Measurements from ENCODE around the gene SETD3. TPM values are rescaled to one million over a fixed set of nuclear protein-coding genes. Genes with fewer than 3 reads are reported as not detected.

The SETD3 gene
- total and polyA plus RNA-seq, 2 experiments from 2014 or later, result 60.1 to 67.5 TPM

- peaks cover 8% of the 10 kb centered on the region for H3K36me3 ChIP-seq
Observed at GRCh38 chr14:99467336-99468078, 13.2 kb downstream of the SETD3 start.

GRCh38 chr14:99466758-99467157, 13.9 kb downstream of the SETD3 start:
- no peak for DNase-seq (ENCODE audit: low read depth in 1 of 2, low spot score in 1 of 2)
- TF ChIP-seq CTCF (IDR thresholded peaks at IDR 0.05; ENCODE audit: low read depth, low read length), result no peak
- Histone ChIP-seq H3K4me3 (no peak overlapping the region), H3K9me3 (ENCODE audit: low read depth) (no peaks in the 10 kb centered on the region), H3K27ac (peak overlapping the region; percentile 86), H3K4me1 (ENCODE audit: low read depth) (peaks cover 47% of the 10 kb centered on the region), H3K36me3 (peaks cover 14% of the 10 kb centered on the region), H3K27me3 (no peaks in the 10 kb centered on the region)

More at GRCh38 chr14:99467336-99468078, 13.2 kb downstream of the SETD3 start:
- Histone ChIP-seq H3K27me3 (no peaks in the 10 kb centered on the region), H3K4me3 (no peak overlapping the region), H3K9me3 (ENCODE audit: low read depth) (no peaks in the 10 kb centered on the region), H3K27ac (peak overlapping the region; percentile 86), H3K4me1 (ENCODE audit: low read depth) (peaks cover 47% of the 10 kb centered on the region)
- TF ChIP-seq CTCF (IDR thresholded peaks at IDR 0.05; ENCODE audit: low read depth, low read length), result no peak
- peak in 1 of 2 donors; percentile 74 for DNase-seq (ENCODE audit: low read depth in 1 of 2, low spot score in 1 of 2)

GRCh38 chr14:99465288-99465687, 15.4 kb downstream of the SETD3 start:
- H3K9me3 ChIP-seq (ENCODE audit: low read depth), result no peaks in the 10 kb centered on the region
- TF ChIP-seq CTCF (IDR thresholded peaks at IDR 0.05; ENCODE audit: low read depth, low read length), result no peak
- H3K4me1 ChIP-seq (ENCODE audit: low read depth), result peaks cover 47% of the 10 kb centered on the region
- no peak for DNase-seq (ENCODE audit: low read depth in 1 of 2, low spot score in 1 of 2)
- no peaks in the 10 kb centered on the region for H3K27me3 ChIP-seq
- H3K36me3 ChIP-seq, result peaks cover 20% of the 10 kb centered on the region
- no peak overlapping the region for H3K4me3 ChIP-seq
- peak overlapping the region; percentile 38 for H3K27ac ChIP-seq

- Histone ChIP-seq H3K4me3 (no peak overlapping the region), H3K9me3 (ENCODE audit: low read depth) (no peaks in the 10 kb centered on the region), H3K27me3 (no peaks in the 10 kb centered on the region), H3K4me1 (ENCODE audit: low read depth) (peaks cover 38% of the 10 kb centered on the region), H3K27ac (peak overlapping the region; percentile 38), H3K36me3 (peaks cover 23% of the 10 kb centered on the region)
- TF ChIP-seq CTCF (IDR thresholded peaks at IDR 0.05; ENCODE audit: low read depth, low read length), result no peak
- DNase-seq (ENCODE audit: low read depth in 1 of 2, low spot score in 1 of 2), result no peak
Observed at GRCh38 chr14:99463974-99464373, 16.7 kb downstream of the SETD3 start.

- H3K4me3 ChIP-seq, result no peak overlapping the region
- peaks cover 20% of the 10 kb centered on the region for H3K4me1 ChIP-seq (ENCODE audit: low read depth)
- no peaks in the 10 kb centered on the region for H3K27me3 ChIP-seq
- no peaks in the 10 kb centered on the region for H3K9me3 ChIP-seq (ENCODE audit: low read depth)
- H3K27ac ChIP-seq, result no peak overlapping the region
- H3K36me3 ChIP-seq, result peaks cover 35% of the 10 kb centered on the region
- DNase-seq (ENCODE audit: low read depth in 1 of 2, low spot score in 1 of 2), result no peak
- no peak for TF ChIP-seq CTCF (IDR thresholded peaks at IDR 0.05; ENCODE audit: low read depth, low read length)
Observed at GRCh38 chr14:99462210-99462609, 18.4 kb downstream of the SETD3 start.

Measured in cardiac muscle cell (in vitro differentiated cells and primary cell).